ENCODE data around the gene RBBP8NL. TPM values are rescaled to one million over a fixed set of nuclear protein-coding genes. Genes with fewer than 3 reads are reported as not detected.

Gene RBBP8NL
- total RNA-seq, 1 experiment from 2014 or later, result not detected

GRCh38 chr20:62475772-62476055, 48.4 kb upstream of the RBBP8NL start, which contains the start of gene GATA5:
Gene GATA5, minus strand, starts transcription at chr20:62475995. Its CDS starts 474 bp downstream, at chr20:62475521.
- ATAC-seq, result peak; percentile 50
- POLR2A ChIA-PET, result no interaction called here
- Histone ChIP-seq H3K4me1 (ENCODE audit: control insufficient read depth, insufficient read depth, low read length) (peaks cover 36% of the 10 kb centered on the region), H3K27ac (ENCODE audit: low read length) (peak within 1 kb of the TSS; percentile 97), H3K9me3 (ENCODE audit: control insufficient read depth, insufficient read depth, low read depth, low read length) (no peaks in the 10 kb centered on the region), H3K4me3 (ENCODE audit: low read depth in 2 of 2, low read length in 2 of 2) (peak within 1 kb of the TSS; percentile 57 to 76), H3K36me3 (ENCODE audit: control insufficient read depth, insufficient read depth, low read length) (no peaks in the 10 kb centered on the region; the same call in 1 of the 2 replicates), H3K27me3 (ENCODE audit: control insufficient read depth, insufficient read depth, low read length) (no peaks in the 10 kb centered on the region)
- in situ Hi-C loops (cut with HindIII; ENCODE audit: low pct_unique_long_range_greater_than_20kb, low sequenced_read_pairs) (no loop called here), intact Hi-C loops (cut with micrococcal nuclease; ENCODE audit: unreplicated experiment) (loop anchor here (10.0 kb wide), 1 partner anchor 319 kb away; the partner anchor contains the start of gene MRGBP)
- TF ChIP-seq SIN3A (IDR thresholded peaks at IDR 0.05; ENCODE audit: borderline replicate concordance, insufficient read depth, low read depth, low read length) (peak; percentile 60; the same call in 1 of the 2 replicates), POLR2AphosphoS5 (IDR thresholded peaks at IDR 0.05; ENCODE audit: low read depth, low read length) (no peak; the same call in 1 of the 2 replicates)
- no peak for DNase-seq (ENCODE audit: low read depth, low spot score)
- BruUV-seq (replicated peaks), result no TSS peak
- CTCF ChIA-PET, result interaction anchor here (0.6 kb wide), 1 partner anchor 58 kb away, joined by 7 read pairs; no protein-coding TSS in a partner anchor

GRCh38 chr20:62475027-62475771, 47.9 kb upstream of the RBBP8NL start:
- Histone ChIP-seq H3K27ac (ENCODE audit: low read length) (peak overlapping the region; percentile 97), H3K4me1 (ENCODE audit: control insufficient read depth, insufficient read depth, low read length) (peaks cover 36% of the 10 kb centered on the region), H3K9me3 (ENCODE audit: control insufficient read depth, insufficient read depth, low read depth, low read length) (no peaks in the 10 kb centered on the region), H3K36me3 (ENCODE audit: control insufficient read depth, insufficient read depth, low read length) (no peaks in the 10 kb centered on the region; the same call in 1 of the 2 replicates), H3K27me3 (ENCODE audit: control insufficient read depth, insufficient read depth, low read length) (no peaks in the 10 kb centered on the region), H3K4me3 (ENCODE audit: low read depth in 2 of 2, low read length in 2 of 2) (peak overlapping the region; percentile 57 to 69)
- intact Hi-C loops (cut with micrococcal nuclease; ENCODE audit: unreplicated experiment) (loop anchor here (10.0 kb wide), 1 partner anchor 320 kb away; the partner anchor contains the start of gene MRGBP), in situ Hi-C loops (cut with HindIII; ENCODE audit: low pct_unique_long_range_greater_than_20kb, low sequenced_read_pairs) (no loop called here)
- TF ChIP-seq, protein P1, sequence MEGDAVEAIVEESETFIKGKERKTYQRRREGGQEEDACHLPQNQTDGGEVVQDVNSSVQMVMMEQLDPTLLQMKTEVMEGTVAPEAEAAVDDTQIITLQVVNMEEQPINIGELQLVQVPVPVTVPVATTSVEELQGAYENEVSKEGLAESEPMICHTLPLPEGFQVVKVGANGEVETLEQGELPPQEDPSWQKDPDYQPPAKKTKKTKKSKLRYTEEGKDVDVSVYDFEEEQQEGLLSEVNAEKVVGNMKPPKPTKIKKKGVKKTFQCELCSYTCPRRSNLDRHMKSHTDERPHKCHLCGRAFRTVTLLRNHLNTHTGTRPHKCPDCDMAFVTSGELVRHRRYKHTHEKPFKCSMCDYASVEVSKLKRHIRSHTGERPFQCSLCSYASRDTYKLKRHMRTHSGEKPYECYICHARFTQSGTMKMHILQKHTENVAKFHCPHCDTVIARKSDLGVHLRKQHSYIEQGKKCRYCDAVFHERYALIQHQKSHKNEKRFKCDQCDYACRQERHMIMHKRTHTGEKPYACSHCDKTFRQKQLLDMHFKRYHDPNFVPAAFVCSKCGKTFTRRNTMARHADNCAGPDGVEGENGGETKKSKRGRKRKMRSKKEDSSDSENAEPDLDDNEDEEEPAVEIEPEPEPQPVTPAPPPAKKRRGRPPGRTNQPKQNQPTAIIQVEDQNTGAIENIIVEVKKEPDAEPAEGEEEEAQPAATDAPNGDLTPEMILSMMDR (IDR thresholded peaks at IDR 0.05), result no peak
- TF ChIP-seq REST (IDR thresholded peaks at IDR 0.05; ENCODE audit: insufficient read depth in 1 of 2, low read depth in 2 of 2, low read length in 1 of 2), result no peak
- TF ChIP-seq POLR2AphosphoS5 (IDR thresholded peaks at IDR 0.05; ENCODE audit: low read depth, low read length), result no peak
- ATAC-seq, result peak; percentile 2
- BruUV-seq (replicated peaks), result no TSS peak
- ChIA-PET CTCF (interaction anchor here (0.6 kb wide), 1 partner anchor 57 kb away, joined by 7 read pairs; no protein-coding TSS in a partner anchor), POLR2A (no interaction called here)
- no peak for DNase-seq (ENCODE audit: low read depth, low spot score)

GRCh38 chr20:62474604-62475026, 47.3 kb upstream of the RBBP8NL start:
- DNase-seq (ENCODE audit: low read depth, low spot score) (no peak), ATAC-seq (no peak)
- Histone ChIP-seq H3K4me3 (ENCODE audit: low read depth in 2 of 2, low read length in 2 of 2) (peak overlapping the region; percentile 57 to 69), H3K9me3 (ENCODE audit: control insufficient read depth, insufficient read depth, low read depth, low read length) (no peaks in the 10 kb centered on the region), H3K36me3 (ENCODE audit: control insufficient read depth, insufficient read depth, low read length) (no peaks in the 10 kb centered on the region; the same call in 1 of the 2 replicates), H3K27ac (ENCODE audit: low read length) (peak overlapping the region; percentile 97), H3K27me3 (ENCODE audit: control insufficient read depth, insufficient read depth, low read length) (no peaks in the 10 kb centered on the region), H3K4me1 (ENCODE audit: control insufficient read depth, insufficient read depth, low read length) (peaks cover 39% of the 10 kb centered on the region)
- in situ Hi-C loops (cut with HindIII; ENCODE audit: low pct_unique_long_range_greater_than_20kb, low sequenced_read_pairs), result no loop called here
- ChIA-PET POLR2A (no interaction called here), CTCF (no interaction called here)
- intact Hi-C loops (cut with micrococcal nuclease; ENCODE audit: unreplicated experiment), result loop anchor here (10.0 kb wide), 1 partner anchor 320 kb away; the partner anchor contains the start of gene MRGBP
- BruUV-seq (replicated peaks), result no TSS peak
- TF ChIP-seq POLR2AphosphoS5 (IDR thresholded peaks at IDR 0.05; ENCODE audit: low read depth, low read length) (no peak), TCF7L2 (IDR thresholded peaks at IDR 0.05; ENCODE audit: low read depth, low read length) (no peak), REST (IDR thresholded peaks at IDR 0.05; ENCODE audit: insufficient read depth in 1 of 2, low read depth in 2 of 2, low read length in 1 of 2) (no peak), SIN3A (IDR thresholded peaks at IDR 0.05; ENCODE audit: borderline replicate concordance, insufficient read depth, low read depth, low read length) (no peak)
- TF ChIP-seq, protein P1 (IDR thresholded peaks at IDR 0.05), result no peak
